ENCODE measurements around the gene ASPM. TPM values are rescaled to one million over a fixed set of nuclear protein-coding genes. Genes with fewer than 3 reads are reported as not detected.

ASPM gene
- total RNA-seq, 2 experiments from 2014 or later = 37.1 to 37.3 TPM

GRCh38 chr1:197092491-197093023, 53.9 kb downstream of the ASPM start:
- DNase-seq (no peak), ATAC-seq (no peak)
- Mint-ChIP-seq H3K9me3 (no peaks in the 10 kb centered on the region), H3K4me1 (ENCODE audit: low read depth) (no peaks in the 10 kb centered on the region), H3K27me3 (no peaks in the 10 kb centered on the region), H3K27ac (no peak overlapping the region), H3K36me3 (ENCODE audit: low read depth) (peaks cover 27% of the 10 kb centered on the region), H3K4me3 (no peak overlapping the region)
- intact Hi-C loops (cut with micrococcal nuclease) = no loop called here
- no peak for TF ChIP-seq CTCF (IDR thresholded peaks at IDR 0.05)
- CTCF ChIA-PET = no interaction called here
- POLR2A ChIA-PET = no interaction called here

- ATAC-seq = no peak
Observed at GRCh38 chr1:197083474-197083873, 63.0 kb downstream of the ASPM start.

GRCh38 chr1:197081117-197081753, 65.2 kb downstream of the ASPM start:
- no peak for ATAC-seq
- intact Hi-C loops (cut with micrococcal nuclease) = no loop called here

More at GRCh38 chr1:197083474-197083873, 63.0 kb downstream of the ASPM start:
- CTCF ChIA-PET = no interaction called here
- DNase-seq = no peak
- H3K9me3 Mint-ChIP-seq = peaks cover 11% of the 10 kb centered on the region
- no peak overlapping the region for H3K27ac Mint-ChIP-seq
- peaks cover 52% of the 10 kb centered on the region for H3K36me3 Mint-ChIP-seq (ENCODE audit: low read depth)
- no peak for TF ChIP-seq CTCF (IDR thresholded peaks at IDR 0.05)
- intact Hi-C loops (cut with micrococcal nuclease) = no loop called here
- POLR2A ChIA-PET = no interaction called here
- H3K4me3 Mint-ChIP-seq = no peak overlapping the region
- no peaks in the 10 kb centered on the region for H3K27me3 Mint-ChIP-seq
- no peaks in the 10 kb centered on the region for H3K4me1 Mint-ChIP-seq (ENCODE audit: low read depth)

GRCh38 chr1:197080323-197080722, 66.1 kb downstream of the ASPM start:
- no peak for DNase-seq
- ChIA-PET CTCF (no interaction called here), POLR2A (no interaction called here)
- TF ChIP-seq CTCF (IDR thresholded peaks at IDR 0.05) = no peak
- Mint-ChIP-seq H3K27me3 (no peaks in the 10 kb centered on the region), H3K36me3 (ENCODE audit: low read depth) (peaks cover 39% of the 10 kb centered on the region), H3K27ac (no peak overlapping the region), H3K9me3 (peaks cover 11% of the 10 kb centered on the region), H3K4me1 (ENCODE audit: low read depth) (no peaks in the 10 kb centered on the region), H3K4me3 (no peak overlapping the region)
- ATAC-seq = no peak
- intact Hi-C loops (cut with micrococcal nuclease) = no loop called here

More at GRCh38 chr1:197081117-197081753, 65.2 kb downstream of the ASPM start:
- Mint-ChIP-seq H3K4me1 (ENCODE audit: low read depth) (no peaks in the 10 kb centered on the region), H3K27ac (no peak overlapping the region), H3K4me3 (no peak overlapping the region), H3K9me3 (peaks cover 11% of the 10 kb centered on the region), H3K36me3 (ENCODE audit: low read depth) (peaks cover 44% of the 10 kb centered on the region), H3K27me3 (no peaks in the 10 kb centered on the region)
- CTCF ChIA-PET = no interaction called here
- TF ChIP-seq CTCF (IDR thresholded peaks at IDR 0.05) = no peak
- POLR2A ChIA-PET = interaction anchor here (1.1 kb wide), 1 partner anchor 15 kb away, joined by 3 read pairs; no protein-coding TSS in a partner anchor
- DNase-seq = no peak

- ATAC-seq (no peak), DNase-seq (no peak)
- ChIA-PET CTCF (no interaction called here), POLR2A (no interaction called here)
- no peaks in the 10 kb centered on the region for H3K4me1 Mint-ChIP-seq (ENCODE audit: low read depth)
- no peak overlapping the region for H3K27ac Mint-ChIP-seq
- TF ChIP-seq CTCF (IDR thresholded peaks at IDR 0.05) = no peak
- H3K9me3 Mint-ChIP-seq = peaks cover 6% of the 10 kb centered on the region
- H3K27me3 Mint-ChIP-seq = no peaks in the 10 kb centered on the region
- no peak overlapping the region for H3K4me3 Mint-ChIP-seq
- intact Hi-C loops (cut with micrococcal nuclease) = no loop called here
- peaks cover 7% of the 10 kb centered on the region for H3K36me3 Mint-ChIP-seq (ENCODE audit: low read depth)
Observed at GRCh38 chr1:197076585-197076984, 69.9 kb downstream of the ASPM start.

Measured in activated CD8-positive, alpha-beta T cell treated with anti-CD3 and anti-CD28 coated beads for 36 hours (primary cell).